Fibroblast of skin of scalp (primary cell): ENCODE data around the gene ZBTB42.

Experiments
- DNase-seq: peaks from one replicate; pipeline ENCODE4 v3.0.0-alpha.2; 2013

The ZBTB42 gene

DNA sequence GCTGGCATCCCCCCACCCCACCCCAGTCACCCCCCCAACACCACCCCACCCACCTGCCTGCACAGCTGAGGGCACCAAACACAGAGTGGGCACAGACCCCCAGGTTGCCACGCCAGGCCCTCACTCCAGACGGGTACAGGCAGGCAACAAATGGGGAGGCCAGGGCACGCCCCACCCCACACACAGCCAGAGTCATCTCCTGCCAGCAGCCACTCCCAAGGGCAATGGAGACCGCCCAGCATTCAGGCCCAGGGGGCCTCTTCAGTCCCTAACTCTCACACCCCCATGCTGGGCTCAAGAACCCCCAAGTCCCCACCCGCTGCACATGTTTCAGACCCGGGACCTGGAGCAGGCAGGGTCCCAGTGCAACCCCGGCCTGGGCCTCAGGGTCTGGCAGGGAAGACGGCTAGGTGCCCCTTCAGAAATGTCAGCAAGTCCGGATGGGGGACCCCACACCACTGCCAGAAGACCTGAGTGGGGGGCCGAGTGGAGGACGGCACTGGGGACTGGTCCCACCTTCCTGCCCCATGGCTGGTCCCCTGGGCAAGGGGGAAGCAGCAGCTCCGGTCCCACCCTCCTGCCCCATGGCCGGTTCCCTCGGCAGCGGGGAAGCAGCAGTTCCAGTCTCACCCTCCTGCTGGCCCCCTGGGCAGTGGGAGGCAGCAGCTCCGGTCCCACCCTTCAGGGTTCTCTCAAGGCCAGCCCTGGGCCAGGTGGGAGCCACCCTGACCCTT, 17.2 kb upstream of the ZBTB42 start:
- DNase-seq = no peak

DNA sequence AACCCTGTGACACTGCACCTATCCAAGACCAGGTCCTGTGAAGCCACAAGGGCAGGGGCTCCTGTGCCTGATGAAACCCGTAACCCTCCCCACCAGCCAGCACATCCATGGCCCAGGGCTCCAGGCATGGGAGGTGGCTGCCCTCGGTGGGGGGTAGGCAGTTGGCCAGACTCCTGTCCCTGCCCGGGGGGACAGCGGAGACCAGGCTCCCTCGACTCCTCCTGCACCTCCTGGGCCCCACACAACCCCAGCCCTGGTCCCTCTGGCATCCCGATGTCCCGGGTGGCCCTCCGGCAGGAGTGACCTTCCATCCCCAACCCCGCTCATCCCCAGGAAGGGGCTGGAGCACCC, 16.7 kb upstream of the ZBTB42 start:
- DNase-seq = no peak

DNA sequence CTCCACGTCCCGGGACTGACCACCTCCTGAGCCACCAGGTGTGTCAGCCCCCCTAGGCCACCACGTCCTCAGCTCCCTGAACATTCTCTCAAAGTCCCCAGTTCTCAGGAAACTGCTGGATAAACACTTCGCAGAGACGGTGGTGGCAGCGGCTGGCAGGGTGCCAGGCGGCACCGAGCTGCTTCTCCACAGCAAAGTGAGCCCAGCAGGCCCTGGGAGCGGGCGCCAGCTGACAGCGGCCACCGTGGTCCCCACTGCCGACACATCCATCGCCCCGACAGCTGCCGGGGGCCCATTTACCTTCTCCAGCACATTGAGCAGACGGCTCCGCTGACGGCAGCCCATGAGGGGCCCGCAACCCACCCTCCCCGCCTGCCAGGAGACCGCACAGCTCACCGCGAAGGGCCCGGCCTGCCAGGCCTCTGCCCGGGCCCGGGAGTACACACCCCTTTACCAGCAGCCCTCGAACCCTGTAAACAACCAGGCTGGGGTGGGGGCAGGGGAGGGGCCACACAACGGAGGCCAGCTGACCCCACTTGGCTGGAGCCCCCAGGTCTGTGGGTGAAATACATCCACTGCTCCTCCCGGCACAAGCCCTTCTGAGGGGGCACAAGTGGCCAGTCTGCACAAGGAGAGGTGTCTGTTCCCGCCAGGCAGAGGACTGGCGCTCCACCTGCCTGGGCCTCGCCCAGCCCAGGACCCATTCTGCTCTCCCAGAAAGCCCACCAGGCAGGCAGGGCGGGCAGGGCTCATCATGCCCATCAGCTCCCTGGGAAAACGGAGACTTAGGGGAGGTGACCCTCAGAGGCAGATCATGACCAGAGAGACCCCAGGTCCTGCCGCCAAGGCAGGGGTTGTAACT, 15.8 kb upstream of the ZBTB42 start:
- DNase-seq = no peak

DNA sequence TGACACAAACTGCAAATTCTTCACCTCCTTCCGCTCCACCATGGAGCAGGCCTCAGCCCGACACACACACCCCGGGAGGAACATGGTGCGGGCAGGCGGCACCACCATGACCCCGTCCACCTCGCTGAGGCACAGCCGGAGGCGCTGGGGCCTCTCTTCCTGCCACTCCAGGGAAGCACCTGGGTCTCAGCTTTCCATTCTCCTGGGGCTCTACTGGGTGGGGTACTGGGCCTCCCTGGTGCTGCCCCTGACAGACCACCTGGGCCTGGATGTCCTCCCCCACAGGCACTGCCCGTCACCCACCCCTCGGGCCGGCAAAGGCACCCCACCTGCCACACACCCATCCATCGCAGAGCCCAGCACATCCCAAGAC, 15.2 kb upstream of the ZBTB42 start:
- DNase-seq = no peak

DNA sequence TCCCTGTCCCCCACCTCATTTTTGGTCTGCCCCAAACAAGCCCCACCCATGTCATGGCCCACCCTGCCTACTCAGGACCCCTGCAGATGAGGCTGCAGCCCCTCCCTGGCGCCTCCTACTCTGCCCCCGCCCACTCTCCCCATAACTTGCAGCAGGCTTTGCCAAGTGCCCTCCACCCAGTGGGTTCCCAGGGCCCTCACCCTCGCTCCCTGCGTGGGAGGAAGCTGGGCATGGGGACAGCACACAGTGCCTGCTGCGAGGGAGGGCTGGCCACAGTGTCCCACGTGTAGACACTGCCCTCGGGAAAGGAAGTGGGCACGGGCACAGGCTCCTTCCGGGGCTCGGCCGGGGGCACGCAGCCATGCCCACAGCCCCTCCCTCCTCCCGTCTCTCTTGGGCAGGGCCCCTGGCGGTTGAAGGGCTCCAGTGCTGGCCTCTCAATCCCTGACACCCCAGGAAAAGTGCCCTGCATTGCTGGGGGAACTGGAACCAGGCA, 14.8 kb upstream of the ZBTB42 start:
- DNase-seq = no peak

DNA sequence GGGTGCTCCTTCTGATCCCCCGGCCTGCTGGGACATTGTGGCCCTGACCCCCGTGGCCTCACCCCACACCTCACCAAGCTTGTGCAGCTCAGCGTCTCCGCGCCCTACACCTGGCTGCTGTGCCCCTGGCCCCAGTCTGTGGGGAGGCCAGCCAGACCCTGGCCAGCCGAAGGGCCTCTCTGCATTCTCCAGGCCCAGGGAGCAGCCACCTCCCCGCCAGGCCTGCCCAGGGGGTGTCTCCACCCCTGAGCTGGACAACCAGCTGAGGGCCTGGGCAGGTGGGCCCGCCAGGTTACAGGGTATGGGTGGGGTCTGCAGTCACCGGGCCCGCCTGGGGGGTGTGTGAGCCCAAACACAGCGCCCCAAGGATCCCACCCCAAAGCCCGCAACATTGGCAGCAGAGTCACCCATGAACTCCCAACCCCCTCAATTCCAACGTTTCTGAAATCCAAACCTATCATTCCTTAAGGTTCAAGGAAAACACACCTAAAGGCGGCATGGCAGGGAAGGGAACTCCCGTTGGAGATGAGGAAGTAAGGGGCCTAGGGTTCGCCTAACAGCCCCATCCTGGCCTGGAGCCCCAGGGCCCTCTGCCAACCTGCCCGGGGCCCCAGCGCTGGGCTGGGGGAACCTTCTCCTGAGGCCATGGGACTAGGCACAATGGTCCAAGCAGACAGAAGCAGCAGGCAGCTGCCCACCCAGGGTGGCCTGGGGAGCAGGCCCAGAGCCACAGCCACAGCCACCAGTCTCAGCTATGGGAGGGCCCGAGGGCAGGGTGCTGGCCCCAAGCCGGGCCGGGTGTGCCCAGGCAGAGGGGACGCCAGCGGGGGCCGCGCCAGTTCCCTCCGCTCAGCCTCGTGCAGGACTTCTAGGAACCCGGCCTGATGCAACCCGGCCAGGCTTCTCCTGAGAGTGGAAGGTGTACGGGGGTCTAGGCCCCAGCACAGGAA, 13.9 kb upstream of the ZBTB42 start:
- no peak for DNase-seq

DNA sequence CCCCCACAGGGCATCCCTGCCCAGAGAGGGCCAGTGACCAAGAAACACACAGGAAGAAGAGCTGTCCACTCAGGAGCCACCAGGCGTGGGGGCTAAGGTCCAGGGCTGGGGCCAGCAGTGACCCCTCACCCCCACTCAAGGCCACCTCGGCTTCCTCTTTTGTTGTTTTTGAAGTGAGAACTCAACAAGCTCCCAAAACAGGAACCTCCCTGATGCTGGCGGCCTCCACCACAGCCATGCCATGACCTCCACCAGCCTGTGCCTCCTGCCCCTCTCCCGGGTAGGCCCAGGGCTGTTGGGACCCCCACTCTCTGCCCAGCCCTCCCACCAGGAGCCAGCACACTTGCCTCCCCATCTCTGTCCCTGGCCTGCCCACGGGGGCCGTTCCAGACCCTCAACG, 13.2 kb upstream of the ZBTB42 start:
- DNase-seq = no peak

DNA sequence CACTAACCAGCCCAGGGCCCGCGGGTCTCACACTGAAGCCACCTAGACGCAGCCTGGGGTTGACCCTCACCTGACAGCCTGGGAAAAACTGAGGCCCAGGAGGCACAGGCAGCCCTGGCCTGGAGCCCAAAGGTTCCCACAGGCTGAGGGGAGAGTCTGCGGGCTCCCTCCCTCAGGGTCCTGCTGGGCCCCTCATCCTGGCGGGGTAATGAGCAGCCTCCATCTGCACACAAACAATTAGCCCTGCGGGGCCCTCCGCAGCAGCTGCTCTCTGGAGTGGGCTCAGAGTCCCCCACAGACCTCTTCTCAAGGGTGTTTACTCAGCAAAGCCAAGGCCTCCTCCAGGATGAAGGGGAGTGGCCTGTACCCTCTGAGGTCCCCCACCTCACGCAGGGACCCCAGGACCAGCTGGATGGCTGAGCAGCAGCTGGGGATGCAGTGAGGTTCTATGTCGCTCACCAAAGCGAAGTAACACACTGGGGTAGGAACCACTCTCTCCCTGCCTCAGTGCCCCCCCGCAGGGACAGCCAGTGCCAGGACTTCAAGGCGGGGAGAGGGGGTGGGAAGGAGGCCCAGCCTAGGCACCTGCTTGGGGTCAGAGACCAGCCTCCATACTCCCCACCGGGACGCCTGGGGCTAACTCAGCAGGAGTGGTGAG, 12.6 kb upstream of the ZBTB42 start:
- no peak for DNase-seq

DNA sequence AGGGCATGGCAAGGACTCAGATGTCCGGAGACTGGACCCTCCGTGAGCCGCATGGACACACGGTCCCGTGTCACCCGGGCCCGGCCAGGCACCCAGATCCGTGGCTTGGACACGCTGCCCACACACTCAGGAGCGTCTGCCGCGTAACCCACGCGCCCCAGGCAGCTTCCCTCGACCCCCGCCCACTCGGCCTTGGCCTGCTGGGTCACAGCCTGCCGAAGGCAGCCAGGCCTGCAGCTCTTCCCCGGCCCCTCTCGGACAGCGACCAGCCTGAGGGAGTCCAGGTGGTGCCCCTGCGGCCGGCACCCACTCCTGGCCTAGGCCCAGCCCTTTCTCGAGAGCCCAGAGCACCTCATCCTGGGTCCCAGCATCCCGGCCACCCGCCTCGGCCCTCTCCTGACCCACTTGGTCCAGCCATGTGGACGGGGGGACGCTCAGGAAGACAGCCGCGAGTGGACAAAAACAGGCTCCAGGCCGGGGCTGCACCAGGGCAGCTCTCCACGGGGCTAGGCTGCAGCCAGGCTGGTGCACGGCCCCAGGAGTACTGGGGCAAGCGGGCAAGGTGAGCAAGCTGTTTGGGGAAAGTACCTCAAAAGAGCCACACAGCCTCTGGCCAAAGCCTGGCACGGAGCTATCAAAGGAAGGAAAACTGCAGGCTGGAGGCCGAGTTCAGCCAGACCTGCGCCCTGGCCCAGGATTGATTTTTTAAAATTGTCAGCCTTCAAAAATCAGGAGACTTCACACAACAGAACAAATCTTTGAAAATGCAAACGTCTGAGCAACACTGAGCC, 11.8 kb upstream of the ZBTB42 start:
- no peak for DNase-seq

DNA sequence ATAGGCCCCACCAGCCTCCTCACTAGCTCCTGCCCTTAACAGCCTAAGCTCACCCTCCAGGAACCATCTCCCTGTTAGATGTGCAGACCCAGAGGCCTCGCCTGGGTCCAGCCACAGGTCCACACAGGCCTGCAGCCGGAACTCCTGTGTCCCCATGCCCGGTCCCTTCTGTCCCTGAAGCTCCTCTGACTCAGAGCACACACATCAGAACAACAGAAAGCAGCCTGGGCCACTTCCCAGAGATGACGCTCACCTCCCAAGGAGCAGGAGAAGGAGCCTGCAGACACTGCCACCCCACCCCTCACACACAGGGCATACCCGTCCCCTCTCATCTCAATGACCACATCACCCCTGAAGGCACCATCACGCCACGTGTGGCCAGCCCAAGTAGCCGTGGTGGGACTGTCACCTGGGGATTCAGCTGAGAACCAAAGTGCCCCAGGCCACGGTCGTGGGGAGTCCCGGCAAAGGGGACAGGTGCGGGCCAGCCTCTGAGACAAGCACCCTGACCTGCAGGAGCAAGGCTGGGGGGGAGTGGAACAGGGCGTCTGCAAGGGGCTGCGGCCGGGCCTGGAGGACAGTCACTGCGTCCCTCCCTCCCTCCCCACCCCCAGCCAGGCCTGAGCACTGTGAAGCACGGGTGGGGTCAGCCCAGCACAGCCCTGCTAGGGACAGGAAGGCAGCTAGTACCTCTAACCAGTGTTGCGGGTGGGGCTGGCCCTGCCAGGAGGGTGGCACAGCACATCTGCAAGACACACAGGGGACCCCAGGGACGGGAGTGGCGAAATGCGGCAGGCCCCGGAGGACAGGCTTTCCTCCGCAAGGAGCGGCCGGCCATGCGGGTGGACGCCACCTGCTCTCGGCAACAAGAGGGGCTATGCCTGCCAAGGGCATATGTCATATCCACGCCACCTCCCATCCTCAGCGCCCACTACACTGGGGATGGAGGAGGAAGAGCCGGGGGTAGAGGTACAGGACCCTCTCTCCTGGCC, 10.9 kb upstream of the ZBTB42 start:
- DNase-seq = no peak

DNA sequence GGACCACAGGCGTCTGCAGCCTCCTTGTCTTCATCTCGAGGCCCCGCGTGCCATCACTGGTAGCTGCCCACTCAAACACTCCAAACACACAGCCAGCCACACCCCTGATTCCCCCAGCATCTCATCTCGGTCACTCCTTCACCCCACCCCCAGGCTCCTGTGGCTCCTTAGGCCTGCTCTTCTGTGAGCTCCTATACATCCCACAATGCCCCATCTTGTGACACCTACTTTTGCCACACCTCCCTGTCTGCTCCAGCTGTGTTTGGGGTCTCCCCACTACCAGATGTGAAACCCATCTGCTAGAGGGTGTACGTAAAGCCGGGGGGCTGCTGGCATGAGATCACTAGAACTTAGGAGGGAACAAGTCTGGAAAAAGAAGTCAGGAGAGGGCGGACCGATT, 9.5 kb upstream of the ZBTB42 start:
- no peak for DNase-seq

DNA sequence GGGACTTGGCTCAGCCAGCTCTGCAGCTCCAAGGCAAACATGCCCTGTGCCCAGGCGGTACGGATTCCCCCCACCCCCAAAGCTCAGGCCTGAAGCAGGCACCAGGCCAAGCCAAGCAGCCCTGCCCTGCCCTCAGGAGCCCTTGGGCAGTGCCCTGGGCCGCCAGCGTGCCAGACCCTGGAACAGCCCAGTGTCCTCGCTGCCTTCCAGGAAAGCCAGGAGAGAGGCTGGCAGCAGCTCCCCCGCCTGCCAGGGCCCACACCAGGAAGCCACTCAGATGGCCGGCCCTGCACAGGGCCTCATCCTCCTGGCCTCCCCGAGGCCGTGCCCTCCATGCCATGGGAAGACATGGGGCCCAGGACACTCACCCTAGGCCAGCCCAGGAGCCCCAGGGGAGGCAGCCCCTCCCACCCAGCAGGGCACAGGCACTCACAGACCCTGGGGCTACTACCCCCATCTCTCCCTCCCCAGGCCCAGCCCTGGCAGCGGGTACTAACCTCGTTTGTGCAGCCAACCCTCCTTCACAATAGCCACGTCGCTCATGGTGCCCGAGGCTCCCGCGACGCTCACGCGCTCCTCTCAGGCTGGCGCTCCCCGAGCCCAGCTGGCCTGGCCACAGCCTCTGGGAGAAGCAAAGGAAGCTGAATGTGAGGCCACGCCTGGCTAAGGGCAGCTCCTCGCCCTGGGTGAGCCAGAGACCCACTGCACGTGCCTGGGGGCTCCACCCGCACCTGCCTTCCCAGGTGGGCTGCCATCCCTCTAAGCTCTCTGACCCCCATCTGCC, 8.6 kb upstream of the ZBTB42 start:
- DNase-seq = no peak

DNA sequence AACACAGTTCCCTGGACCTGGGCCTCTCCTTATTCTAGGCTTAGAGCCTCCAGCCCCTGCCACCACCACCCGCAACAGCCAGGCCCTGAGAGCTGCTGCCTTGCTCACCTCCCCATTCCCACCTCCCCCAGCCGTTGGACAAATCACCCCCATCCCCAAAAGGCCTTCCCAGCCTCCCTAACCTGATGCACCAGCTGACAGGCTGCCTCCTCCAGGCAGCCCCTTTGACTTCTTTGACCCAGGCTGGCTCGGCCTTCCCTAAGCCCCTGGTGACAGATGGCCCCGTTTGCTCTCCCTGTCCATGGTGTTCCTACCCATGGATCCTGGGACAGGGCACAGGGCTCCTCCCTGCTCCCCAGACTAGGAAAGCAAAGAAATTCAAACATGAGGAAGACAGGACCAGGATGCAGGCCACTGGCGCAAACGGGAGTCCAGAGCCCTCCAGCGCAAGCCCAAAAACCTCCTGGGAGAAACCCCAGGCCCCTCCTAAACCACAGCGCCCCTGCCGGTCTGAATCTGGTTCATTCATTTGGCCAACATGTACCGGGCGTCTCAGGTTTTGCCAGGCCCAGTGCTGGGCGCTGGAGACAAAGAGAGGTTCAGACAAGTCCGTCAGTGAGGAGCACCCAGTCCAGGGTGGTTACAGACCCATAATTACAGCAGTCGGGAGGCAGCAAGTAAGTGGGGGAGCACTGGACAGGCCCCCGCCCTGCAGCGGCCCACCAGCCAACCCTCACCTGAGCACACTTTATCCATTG, 7.8 kb upstream of the ZBTB42 start:
- DNase-seq = no peak

DNA sequence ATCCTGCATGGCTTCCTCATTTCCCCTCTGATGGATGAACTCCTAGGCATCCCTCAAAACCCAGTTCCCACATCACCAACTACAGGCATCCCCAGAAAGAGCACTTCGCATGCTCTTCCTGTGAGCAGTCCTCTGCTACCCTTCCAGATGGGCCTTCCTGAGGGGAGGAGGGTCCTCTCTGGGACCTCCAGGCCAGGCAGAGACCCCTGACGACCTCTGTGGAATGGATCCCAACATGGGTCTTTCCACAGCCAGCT, 7.3 kb upstream of the ZBTB42 start:
- no peak for DNase-seq

DNA sequence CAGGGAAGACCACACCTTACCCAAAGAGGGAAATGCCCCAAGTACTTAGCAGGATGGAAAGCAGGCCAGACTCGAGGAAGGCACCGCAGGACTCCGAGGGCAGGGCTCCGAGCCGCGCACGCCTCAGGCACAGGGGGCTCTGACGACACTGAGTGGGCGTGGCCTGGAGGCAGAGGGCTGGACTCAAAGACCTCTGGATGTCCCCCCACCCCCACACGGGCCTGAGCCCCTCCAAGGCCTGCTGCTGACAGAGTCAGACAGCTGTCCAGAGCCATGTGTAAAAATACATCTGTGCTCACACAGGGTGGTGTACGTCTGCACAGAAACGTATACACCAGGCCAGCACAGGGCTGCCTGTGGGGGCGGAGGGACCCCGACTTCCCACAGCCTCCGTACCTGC, 6.8 kb upstream of the ZBTB42 start:
- peak; percentile 77 for DNase-seq

DNA sequence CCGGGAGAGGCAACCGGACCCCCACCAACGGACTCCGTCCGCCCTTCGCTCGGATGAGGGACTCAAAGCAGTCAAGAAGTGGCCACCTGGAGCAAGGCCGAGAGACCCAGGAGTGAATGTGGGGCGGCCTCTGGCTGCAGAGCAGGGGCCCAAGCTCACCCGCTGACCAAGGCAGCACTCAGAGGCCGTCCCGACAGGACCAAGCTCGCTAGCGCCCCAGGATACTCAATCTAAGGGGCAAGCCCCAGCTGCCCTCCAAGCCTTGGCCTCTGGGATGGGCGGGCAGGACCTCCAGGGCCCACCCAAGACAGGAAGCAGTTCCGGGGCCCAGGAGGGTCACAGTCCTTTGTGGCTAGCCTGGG, 6.3 kb upstream of the ZBTB42 start:
- no peak for DNase-seq

DNA sequence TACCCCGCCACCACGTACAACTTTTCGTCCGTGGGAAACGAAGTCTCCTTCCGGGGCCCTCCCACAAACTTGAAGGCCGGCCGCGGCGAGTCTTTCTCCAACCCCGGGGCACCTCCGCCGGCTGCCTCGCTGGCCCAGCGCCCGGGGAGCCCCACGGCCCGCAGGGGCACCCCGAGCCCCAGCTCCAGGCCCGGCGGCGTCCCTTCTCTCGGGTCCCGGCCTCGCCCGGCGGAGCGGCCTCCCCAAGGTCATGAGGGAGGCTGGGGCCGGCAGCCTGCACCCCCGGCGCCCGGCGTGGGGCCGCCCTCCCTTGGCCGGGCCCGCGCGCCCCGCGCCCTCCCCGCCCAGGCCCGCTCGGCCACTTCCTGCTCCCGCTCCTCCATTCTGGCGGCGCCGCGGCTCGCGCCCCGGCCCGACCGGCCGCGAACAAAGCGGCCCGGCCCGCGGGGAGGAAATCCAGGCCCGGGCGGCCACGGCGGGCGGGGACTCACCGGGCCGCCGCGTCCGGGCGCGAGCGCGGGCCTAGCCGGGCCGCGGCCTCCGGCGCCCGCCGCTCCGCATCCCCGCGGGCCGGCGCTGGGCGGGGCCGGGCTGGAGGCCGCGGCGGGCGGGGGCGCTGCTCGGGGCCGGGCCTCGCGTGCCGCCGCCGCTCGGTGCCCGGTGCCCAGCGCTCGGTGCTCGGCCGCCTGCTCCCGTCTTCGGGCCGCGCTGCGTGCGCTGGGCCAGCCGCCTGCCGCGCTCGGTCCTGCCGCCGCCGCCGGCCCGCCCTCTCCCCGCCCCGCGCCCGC, 5.7 kb upstream of the ZBTB42 start, which contains the start of gene AKT1:
Gene AKT1, minus strand, starts transcription at position 756 of the 788 bp plus-strand sequence. CDS start 3,105 bp downstream, outside the sequence.
- no peak for DNase-seq
